Measurements from ENCODE around the gene TAGLN.

Gene TAGLN

GRCh38 chr11:117199053-117199915 is at the start of gene TAGLN:
Gene TAGLN, plus strand, starts transcription at chr11:117199370. Its CDS starts 3,644 bp downstream, at chr11:117203014.
- peak; percentile 81 for DNase-seq (ENCODE audit: low spot score)

GRCh38 chr11:117152066-117152465 is 47.1 kb upstream of the TAGLN start:
- DNase-seq (ENCODE audit: low spot score), result no peak

- no peak for DNase-seq (ENCODE audit: low spot score)
These were observed 44.7 kb upstream of the TAGLN start for GRCh38 chr11:117154468-117154867.

GRCh38 chr11:117157507-117157906 is 41.7 kb upstream of the TAGLN start:
- no peak for DNase-seq (ENCODE audit: low spot score)

GRCh38 chr11:117159892-117160291 is 39.3 kb upstream of the TAGLN start:
- no peak for DNase-seq (ENCODE audit: low spot score)

- no peak for DNase-seq (ENCODE audit: low spot score)
These were observed 38.3 kb upstream of the TAGLN start for GRCh38 chr11:117160826-117161225.

- no peak for DNase-seq (ENCODE audit: low spot score)
These were observed 32.7 kb upstream of the TAGLN start for GRCh38 chr11:117166491-117166890.

- DNase-seq (ENCODE audit: low spot score), result no peak
These were observed 29.4 kb upstream of the TAGLN start for GRCh38 chr11:117169736-117170135.

GRCh38 chr11:117170210-117170609 is 29.0 kb upstream of the TAGLN start:
- no peak for DNase-seq (ENCODE audit: low spot score)

- DNase-seq (ENCODE audit: low spot score), result no peak
These were observed 28.2 kb upstream of the TAGLN start for GRCh38 chr11:117171007-117171403.

GRCh38 chr11:117171404-117172061 is 27.6 kb upstream of the TAGLN start:
- DNase-seq (ENCODE audit: low spot score), result no peak

GRCh38 chr11:117172724-117173421 is 26.3 kb upstream of the TAGLN start:
- no peak for DNase-seq (ENCODE audit: low spot score)

- no peak for DNase-seq (ENCODE audit: low spot score)
These were observed 24.1 kb upstream of the TAGLN start for GRCh38 chr11:117175104-117175503.

- DNase-seq (ENCODE audit: low spot score), result no peak
These were observed 23.4 kb upstream of the TAGLN start for GRCh38 chr11:117175781-117176180.

- no peak for DNase-seq (ENCODE audit: low spot score)
These were observed 23.0 kb upstream of the TAGLN start for GRCh38 chr11:117176186-117176585.

GRCh38 chr11:117177534-117178209 is 21.5 kb upstream of the TAGLN start:
- DNase-seq (ENCODE audit: low spot score), result no peak

- DNase-seq (ENCODE audit: low spot score), result peak; percentile 86
These were observed 20.7 kb upstream of the TAGLN start, which contains the start of gene SIDT2 for GRCh38 chr11:117178210-117179034. Gene SIDT2, plus strand, starts transcription at chr11:117178743. Its CDS starts 521 bp downstream, at chr11:117179264.

- DNase-seq (ENCODE audit: low spot score), result no peak
These were observed 19.8 kb upstream of the TAGLN start for GRCh38 chr11:117179048-117179999.

- no peak for DNase-seq (ENCODE audit: low spot score)
These were observed 19.1 kb upstream of the TAGLN start for GRCh38 chr11:117180020-117180419.

Measured in kidney capillary endothelial cell (primary cell).